BE2C (cell line): Measurements from ENCODE around the gene AMBRA1.

Experiments
- DNase-seq: peaks from one replicate; pipeline ENCODE4 v3.0.0-alpha.2; 2020
- H3K27me3 ChIP-seq: fragments of 250-450 bp; sonication (Bioruptor Pico); 2 replicates; pipeline ENCODE4 v1.5.1; 2020; ENCODE audit warnings: mild to moderate bottlenecking
- H3K36me3 ChIP-seq: fragments of 250-450 bp; sonication (Bioruptor Pico); 2 replicates; pipeline ENCODE4 v1.5.1; 2020; ENCODE audit warnings: mild to moderate bottlenecking
- H3K4me1 ChIP-seq: fragments of 250-450 bp; sonication (Bioruptor Pico); 2 replicates; pipeline ENCODE4 v1.5.1; 2020
- H3K4me3 ChIP-seq: 2 replicates; pipeline ENCODE4 v1.5.1; 2011; ENCODE audit warnings: low read depth, low read length
- H3K9me3 ChIP-seq: fragments of 250-450 bp; sonication (Bioruptor Pico); 2 replicates; pipeline ENCODE4 v1.5.1; 2020
- CTCF ChIP-seq: IDR thresholded peaks from 2 replicates; pipeline ENCODE4 v1.5.1; 2012; ENCODE audit warnings: mild to moderate bottlenecking, low read depth, low read length

The AMBRA1 gene

GRCh38 chr11:46557684-46558151 is 36.1 kb downstream of the AMBRA1 start:
- TF ChIP-seq CTCF = no peak
- no peak for DNase-seq
- Histone ChIP-seq H3K4me1 (no peaks in the 10 kb centered on the region), H3K4me3 (no peak overlapping the region), H3K9me3 (no peaks in the 10 kb centered on the region), H3K27me3 (no peaks in the 10 kb centered on the region), H3K36me3 (no peaks in the 10 kb centered on the region)

GRCh38 chr11:46555267-46556054 is 38.4 kb downstream of the AMBRA1 start:
- no peak for TF ChIP-seq CTCF
- no peaks in the 10 kb centered on the region for H3K36me3 ChIP-seq
- H3K4me3 ChIP-seq = no peak overlapping the region
- H3K4me1 ChIP-seq = no peaks in the 10 kb centered on the region
- no peaks in the 10 kb centered on the region for H3K9me3 ChIP-seq
- DNase-seq = no peak
- no peaks in the 10 kb centered on the region for H3K27me3 ChIP-seq

- Histone ChIP-seq H3K9me3 (no peaks in the 10 kb centered on the region), H3K4me1 (no peaks in the 10 kb centered on the region), H3K36me3 (no peaks in the 10 kb centered on the region), H3K27me3 (no peaks in the 10 kb centered on the region), H3K4me3 (no peak overlapping the region)
- no peak for DNase-seq
- TF ChIP-seq CTCF = no peak
Observed at GRCh38 chr11:46554213-46555147, 39.3 kb downstream of the AMBRA1 start.

- Histone ChIP-seq H3K4me3 (no peak overlapping the region), H3K9me3 (no peaks in the 10 kb centered on the region), H3K36me3 (no peaks in the 10 kb centered on the region), H3K27me3 (no peaks in the 10 kb centered on the region), H3K4me1 (no peaks in the 10 kb centered on the region)
- TF ChIP-seq CTCF = no peak
- DNase-seq = no peak
Observed at GRCh38 chr11:46553814-46554212, 40.0 kb downstream of the AMBRA1 start.

- H3K9me3 ChIP-seq = no peaks in the 10 kb centered on the region
- H3K4me1 ChIP-seq = no peaks in the 10 kb centered on the region
- H3K36me3 ChIP-seq = no peaks in the 10 kb centered on the region
- H3K27me3 ChIP-seq = no peaks in the 10 kb centered on the region
- no peak for DNase-seq
- no peak overlapping the region for H3K4me3 ChIP-seq
- no peak for TF ChIP-seq CTCF
Observed at GRCh38 chr11:46551261-46551660, 42.6 kb downstream of the AMBRA1 start.

GRCh38 chr11:46547579-46547978 is 46.2 kb downstream of the AMBRA1 start:
- no peaks in the 10 kb centered on the region for H3K27me3 ChIP-seq
- no peak for DNase-seq
- no peaks in the 10 kb centered on the region for H3K36me3 ChIP-seq
- no peaks in the 10 kb centered on the region for H3K9me3 ChIP-seq
- no peaks in the 10 kb centered on the region for H3K4me1 ChIP-seq
- H3K4me3 ChIP-seq = no peak overlapping the region
- no peak for TF ChIP-seq CTCF
